Neural cell (in vitro differentiated cells): ENCODE results near the gene ALS2CL. TPM values are rescaled to one million over a fixed set of nuclear protein-coding genes. Genes with fewer than 3 reads are reported as not detected.

Source experiments
- H2AFZ ChIP-seq: fragments of 200-600, 300-800 bp; sonication (generic), shearing (Covaris generic); 2 replicates; pipeline ENCODE4 v1.6.0; 2014; ENCODE audit warnings: low read depth, mild to moderate bottlenecking, antibody characterized with exemption, low read length, moderate library complexity
- H3F3A ChIP-seq: fragments of 200-600 bp; shearing (Covaris generic); 2 replicates; pipeline ENCODE4 v1.6.1; 2016; ENCODE audit warnings: mild to moderate bottlenecking, moderate library complexity, mixed read lengths, antibody characterized with exemption, low read length; ENCODE audit not compliant: insufficient read depth, poor library complexity, severe bottlenecking
- H3K27ac ChIP-seq: fragments of 200-600, 300-800 bp; sonication (generic), shearing (Covaris generic); 2 replicates; pipeline ENCODE4 v1.5.1; 2014; ENCODE audit warnings: mild to moderate bottlenecking, low read length, moderate library complexity
- H3K27me3 ChIP-seq: fragments of 300-800, 200-600 bp; sonication (generic), shearing (Covaris generic); 2 replicates; pipeline ENCODE4 v1.6.0; 2014; ENCODE audit warnings: mild to moderate bottlenecking, low read depth, low read length, moderate library complexity; ENCODE audit not compliant: insufficient read depth
- H3K36me3 ChIP-seq: fragments of 300-800, 200-600 bp; sonication (generic), shearing (Covaris generic); 2 replicates; pipeline ENCODE4 v1.5.1; 2014; ENCODE audit warnings: mild to moderate bottlenecking, antibody characterized with exemption, low read length, moderate library complexity; ENCODE audit not compliant: insufficient read depth
- H3K4me2 ChIP-seq: fragments of 300-800, 200-600 bp; sonication (generic), shearing (Covaris generic); 2 replicates; pipeline ENCODE4 v1.6.0; 2014; ENCODE audit warnings: mild to moderate bottlenecking, low read length
- H3K4me3 ChIP-seq: fragments of 300-800, 200-600 bp; sonication (generic), shearing (Covaris generic); 2 replicates; pipeline ENCODE4 v1.5.1; 2014; ENCODE audit warnings: mild to moderate bottlenecking, low read length, moderate library complexity
- H3K79me2 ChIP-seq: fragments of 200-600 bp; shearing (Covaris generic); replicated peaks from 2 replicates; pipeline ENCODE4 v1.6.0; 2014; ENCODE audit warnings: mild to moderate bottlenecking, low read length, moderate library complexity; ENCODE audit not compliant: insufficient read depth
- H3K9ac ChIP-seq: fragments of 300-800, 200-600 bp; sonication (generic), shearing (Covaris generic); 2 replicates; pipeline ENCODE4 v1.6.1; 2016; ENCODE audit warnings: mild to moderate bottlenecking, low read length, mixed read lengths
- H3K9me2 ChIP-seq: fragments of 200-600 bp; shearing (Covaris generic); 2 replicates; pipeline ENCODE4 v1.6.1; 2016; ENCODE audit warnings: mild to moderate bottlenecking, low read length, mixed read lengths; ENCODE audit not compliant: insufficient read depth
- H3K9me3 ChIP-seq: fragments of 200-600, 300-800 bp; sonication (generic), shearing (Covaris generic); 2 replicates; pipeline ENCODE4 v1.6.1; 2016; ENCODE audit warnings: mild to moderate bottlenecking, mixed run types, low read length, moderate library complexity, mixed read lengths
- H4K20me1 ChIP-seq: fragments of 200-600 bp; shearing (Covaris generic); 2 replicates; pipeline ENCODE4 v1.6.1; 2016; ENCODE audit warnings: mild to moderate bottlenecking, mixed run types; ENCODE audit not compliant: insufficient read depth
- CTCF ChIP-seq: fragments of 450-650 bp; IDR thresholded peaks from 2 replicates; pipeline ENCODE4 v1.5.1; 2014; ENCODE audit warnings: antibody characterized with exemption, mild to moderate bottlenecking, moderate library complexity; ENCODE audit not compliant: poor library complexity, severe bottlenecking
- EP300 ChIP-seq: fragments of 450-650 bp; conservative IDR thresholded peaks from 2 replicates; pipeline ENCODE4 v1.6.1; 2014; ENCODE audit warnings: antibody characterized with exemption, mild to moderate bottlenecking, moderate library complexity; ENCODE audit not compliant: poor library complexity, severe bottlenecking
- EZH2 ChIP-seq: fragments of 200-600, 300-800 bp; shearing (Covaris generic), sonication (generic); IDR thresholded peaks from 2 replicates; pipeline ENCODE4 v1.6.1; 2014; ENCODE audit warnings: antibody characterized with exemption, low read length, borderline replicate concordance, mild to moderate bottlenecking; ENCODE audit not compliant: insufficient read depth, poor library complexity, severe bottlenecking
- MXI1 ChIP-seq: fragments of 450-650 bp; conservative IDR thresholded peaks from 2 replicates; pipeline ENCODE4 v1.6.1; 2014; ENCODE audit warnings: antibody characterized with exemption, mild to moderate bottlenecking; ENCODE audit not compliant: poor library complexity, severe bottlenecking
- POLR2AphosphoS5 ChIP-seq: IDR thresholded peaks from 2 replicates; pipeline ENCODE4 v1.6.1; 2012
- RAD21 ChIP-seq: fragments of 450-650 bp; conservative IDR thresholded peaks from 2 replicates; pipeline ENCODE4 v1.6.1; 2014; ENCODE audit warnings: antibody characterized with exemption, mild to moderate bottlenecking, moderate library complexity
- REST ChIP-seq: IDR thresholded peaks from 2 replicates; pipeline ENCODE4 v1.6.1; 2012; ENCODE audit warnings: borderline replicate concordance
- SMC3 ChIP-seq: fragments of 450-650 bp; conservative IDR thresholded peaks from 2 replicates; pipeline ENCODE4 v1.6.1; 2014; ENCODE audit warnings: antibody characterized with exemption, mild to moderate bottlenecking, moderate library complexity; ENCODE audit not compliant: poor library complexity
- TAF1 ChIP-seq: IDR thresholded peaks from 2 replicates; pipeline ENCODE4 v1.6.1; 2012; ENCODE audit warnings: low read depth
- polyA plus RNA-seq: library from polyadenylated mRNA; depleted of rRNA; stranded (reverse); fragments of >200 nt; gene quantifications from 2 replicates; pipeline ENCODE4 v1.2.3, GENCODE V29; 2014

Gene ALS2CL
- polyA plus RNA-seq, 1 donor from 2014 or later, result 0.11 TPM

GRCh38 chr3:46729038-46729437 is 35.6 kb upstream of the ALS2CL start (continued):
- TF ChIP-seq EZH2, result no peak

GRCh38 chr3:46725621-46726314 is 32.3 kb upstream of the ALS2CL start:
- no peak overlapping the region for H3K9ac ChIP-seq
- TF ChIP-seq MXI1 (no peak), TAF1 (no peak), POLR2AphosphoS5 (no peak), EZH2 (no peak), RAD21 (no peak), EP300 (no peak), SMC3 (no peak), REST (no peak), CTCF (no peak)
- no peaks in the 10 kb centered on the region for H3F3A ChIP-seq
- H4K20me1 ChIP-seq, result no peaks in the 10 kb centered on the region
- no peaks in the 10 kb centered on the region for H3K9me3 ChIP-seq
- H3K27me3 ChIP-seq, result no peaks in the 10 kb centered on the region
- H3K4me3 ChIP-seq, result no peak overlapping the region
- no peaks in the 10 kb centered on the region for H3K9me2 ChIP-seq
- no peaks in the 10 kb centered on the region for H3K36me3 ChIP-seq
- H3K4me2 ChIP-seq, result no peak overlapping the region
- no peaks in the 10 kb centered on the region for H3K79me2 ChIP-seq
- H3K27ac ChIP-seq, result no peak overlapping the region
- no peak overlapping the region for H2AFZ ChIP-seq

GRCh38 chr3:46724424-46724823 is 30.9 kb upstream of the ALS2CL start:
- no peak overlapping the region for H3K9ac ChIP-seq
- no peak overlapping the region for H3K4me3 ChIP-seq
- H3K79me2 ChIP-seq, result no peaks in the 10 kb centered on the region
- no peaks in the 10 kb centered on the region for H3K9me2 ChIP-seq
- H3K27me3 ChIP-seq, result no peaks in the 10 kb centered on the region
- H3F3A ChIP-seq, result no peaks in the 10 kb centered on the region
- no peak overlapping the region for H3K27ac ChIP-seq
- H2AFZ ChIP-seq, result no peak overlapping the region
- no peaks in the 10 kb centered on the region for H4K20me1 ChIP-seq
- no peak for TF ChIP-seq TAF1
- no peak for TF ChIP-seq EP300
- TF ChIP-seq SMC3, result no peak
- no peak for TF ChIP-seq CTCF
- TF ChIP-seq RAD21, result no peak
- no peak for TF ChIP-seq REST
- TF ChIP-seq EZH2, result no peak
- no peak for TF ChIP-seq MXI1
- no peak for TF ChIP-seq POLR2AphosphoS5
- H3K36me3 ChIP-seq, result no peaks in the 10 kb centered on the region
- no peaks in the 10 kb centered on the region for H3K9me3 ChIP-seq
- H3K4me2 ChIP-seq, result no peak overlapping the region
